Thyroid gland (tissue), 4 donors: ENCODE measurements around the gene NUCB2. TPM values are rescaled to one million over a fixed set of nuclear protein-coding genes. Genes with fewer than 3 reads are reported as not detected.

Source experiments
- DNase-seq, 2 donors: peaks; one replicate each; pipeline ENCODE4 v3.0.0-alpha.2; 2019
- H3K27ac ChIP-seq, 3 donors: fragments of 200-600 bp; sonication (generic); 1 replicate in 2 of 3; 2 replicates in 1 of 3; pipeline ENCODE4 v1.5.1; 2016 to 2019; ENCODE audit warnings: mild to moderate bottlenecking in 1 of 3, moderate library complexity in 1 of 3
- H3K27me3 ChIP-seq: fragments of 200-600 bp; sonication (generic); one replicate; pipeline ENCODE4 v1.5.1; 2019
- H3K36me3 ChIP-seq, 2 donors: fragments of 200-600 bp; sonication (generic); one replicate each; pipeline ENCODE4 v1.5.1; 2016 to 2019
- H3K4me1 ChIP-seq, 2 donors: fragments of 200-600 bp; sonication (generic); one replicate each; pipeline ENCODE4 v1.5.1; 2017 to 2019
- H3K4me3 ChIP-seq, 3 donors: fragments of 200-600 bp; sonication (generic); replicated peaks in 1 of 3; 1 replicate in 2 of 3; 2 replicates in 1 of 3; pipeline ENCODE4 v1.5.1; 2016; ENCODE audit warnings: mild to moderate bottlenecking in 1 of 3
- H3K9me3 ChIP-seq: fragments of 200-600 bp; sonication (generic); one replicate; pipeline ENCODE4 v1.5.1; 2017
- CTCF ChIP-seq, 6 experiments: fragments of 200-600 bp in 3 of 6; fragments of 450-650 bp in 3 of 6; sonication (generic) in 3 of 6; IDR thresholded peaks; one replicate each; pipeline ENCODE4 v1.5.1; 2016 to 2019; ENCODE audit warnings: antibody characterized with exemption in 6 of 6, mild to moderate bottlenecking in 2 of 6, inconsistent platforms in 1 of 6, moderate library complexity in 1 of 6
- POLR2A ChIP-seq, 2 donors: fragments of 450-650 bp; IDR thresholded peaks; one replicate each; pipeline ENCODE4 v1.6.1; 2017; ENCODE audit warnings: antibody characterized with exemption in 2 of 2, mild to moderate bottlenecking in 2 of 2, moderate library complexity in 1 of 2
- WGBS, 2 donors: methylation state at CpG; one replicate each; pipeline ENCODE4 v1.1.5; 2017; 5-methylcytosine and 5-hydroxymethylcytosine counted together
- intact Hi-C: fragments of 100-400 bp; cut with DNase I; formaldehyde crosslinking; loops from one replicate; pipeline ENCODE4 v1.15.1; 2023
- total RNA-seq, 4 donors: library from RNA; depleted of rRNA; stranded (reverse); fragments of >200 nt; gene quantifications; one replicate each; pipeline ENCODE4 v1.2.3, GENCODE V29; 2016

The NUCB2 gene
- total RNA-seq, 4 donors from 2014 or later = 73.2 to 152 (median 113) TPM

GRCh38 chr11:17352950-17353820 lies 76.6 kb downstream of the NUCB2 start:
- H3K4me3 ChIP-seq = peak overlapping the region; percentile 21 to 52 (median 29)
- peak; percentile 69 to 74 for DNase-seq
- intact Hi-C loops = no loop called here
- 0 to 1% methylated on average over 35 to 58 of the region's 69 CpGs for WGBS, 2 donors
- H3K36me3 ChIP-seq = no peaks in the 10 kb centered on the region
- H3K4me1 ChIP-seq = peaks cover 3 to 9% of the 10 kb centered on the region in 2 donors
- no peaks in the 10 kb centered on the region for H3K9me3 ChIP-seq
- H3K27ac ChIP-seq = peak overlapping the region; percentile 53 to 87 (median 59)
- TF ChIP-seq CTCF (IDR thresholded peaks at IDR 0.05) (no peak), POLR2A (IDR thresholded peaks at IDR 0.05) (peak in 1 of 2 donors; percentile 57)
- H3K27me3 ChIP-seq = no peaks in the 10 kb centered on the region

DNA sequence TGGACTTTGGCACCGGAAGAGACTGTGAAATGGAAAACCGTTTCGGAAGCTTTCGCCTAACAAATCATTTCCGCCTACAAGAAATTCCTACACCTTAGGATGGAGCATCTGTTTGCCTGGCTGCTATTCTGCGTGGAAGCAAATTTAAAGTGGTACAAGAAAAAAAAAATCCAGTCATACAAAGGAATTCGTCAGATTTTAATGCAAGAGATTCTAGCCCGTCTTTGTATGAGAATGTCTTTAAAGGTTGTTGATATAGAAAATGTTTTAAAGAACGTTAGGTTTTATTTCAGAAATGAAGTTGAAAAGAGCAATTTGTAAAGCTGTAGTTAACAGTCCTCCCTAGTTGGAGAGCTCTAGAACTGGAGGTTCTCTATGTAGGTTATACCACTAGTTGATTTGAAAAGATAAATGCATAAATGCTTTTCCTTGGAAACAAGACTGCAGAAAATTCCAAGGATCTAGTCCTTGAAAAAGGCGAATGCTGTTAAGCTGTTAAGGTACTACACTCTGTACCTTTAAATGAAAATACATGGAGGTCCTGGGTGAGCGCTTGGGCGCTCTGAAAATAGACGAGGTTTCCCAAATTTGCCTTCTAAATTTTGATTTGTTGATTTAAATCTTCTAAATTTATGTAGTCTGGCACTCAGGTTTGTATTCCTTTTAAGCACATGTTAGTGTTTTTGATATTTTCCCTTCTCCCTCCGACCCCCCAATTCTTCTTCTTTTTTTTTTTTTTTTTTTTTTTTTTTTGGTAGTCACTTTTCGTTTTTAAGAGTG lies 77.5 kb downstream of the NUCB2 start:
- intact Hi-C loops = no loop called here
- 6 to 10% methylated on average over 15 of the region's 15 CpGs for WGBS, 2 donors
- DNase-seq = no peak
- H3K4me3 ChIP-seq = peak overlapping the region in 2 of 3 donors; percentile 21 to 52
- H3K27ac ChIP-seq = peak overlapping the region in 2 of 3 donors; percentile 53 to 87
- H3K4me1 ChIP-seq = peaks cover 3 to 9% of the 10 kb centered on the region in 2 donors
- no peaks in the 10 kb centered on the region for H3K36me3 ChIP-seq
- H3K27me3 ChIP-seq = no peaks in the 10 kb centered on the region
- TF ChIP-seq CTCF (IDR thresholded peaks at IDR 0.05) (no peak), POLR2A (IDR thresholded peaks at IDR 0.05) (no peak)
- no peaks in the 10 kb centered on the region for H3K9me3 ChIP-seq

DNA sequence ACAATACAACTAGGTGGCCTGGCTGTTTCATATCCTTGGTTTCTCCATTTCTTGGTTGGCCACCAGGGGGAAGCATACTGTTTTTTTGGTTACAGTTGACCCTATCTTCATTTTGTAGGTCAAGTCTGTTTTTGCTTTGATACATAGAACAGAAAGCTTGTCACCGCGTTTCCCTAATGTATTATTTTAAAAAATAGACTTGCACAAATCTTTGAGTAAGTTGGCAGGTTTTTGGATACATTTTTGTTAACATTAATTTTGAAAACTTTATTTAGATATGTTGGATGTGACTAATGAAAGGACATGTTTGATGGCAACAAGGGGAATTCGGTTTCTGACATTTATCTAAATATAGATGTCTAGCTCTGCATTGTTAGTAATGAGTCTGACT lies 78.1 kb downstream of the NUCB2 start:
- Histone ChIP-seq H3K27ac (no peak overlapping the region), H3K9me3 (no peaks in the 10 kb centered on the region), H3K27me3 (no peaks in the 10 kb centered on the region), H3K36me3 (no peaks in the 10 kb centered on the region), H3K4me3 (no peak overlapping the region), H3K4me1 (peaks cover 3 to 9% of the 10 kb centered on the region in 2 donors)
- TF ChIP-seq CTCF (IDR thresholded peaks at IDR 0.05) (peak in 5 of 6 experiments; percentile 38 to 74 (median 67)), POLR2A (IDR thresholded peaks at IDR 0.05) (no peak)
- DNase-seq = peak; percentile 68 to 69
- WGBS, 2 donors = 49 to 59% methylated on average over 3 of the region's 3 CpGs
- intact Hi-C loops = no loop called here

- TF ChIP-seq POLR2A (IDR thresholded peaks at IDR 0.05) (no peak), CTCF (IDR thresholded peaks at IDR 0.05) (no peak)
- Histone ChIP-seq H3K27me3 (no peaks in the 10 kb centered on the region), H3K4me3 (no peak overlapping the region), H3K36me3 (peaks cover 0 to 32% of the 10 kb centered on the region in 2 donors), H3K4me1 (no peaks in the 10 kb centered on the region), H3K9me3 (no peaks in the 10 kb centered on the region), H3K27ac (no peak overlapping the region)
- 80 to 100% methylated on average over 1 of the region's 1 CpG for WGBS, 2 donors
- DNase-seq = no peak
- intact Hi-C loops = no loop called here
These were observed 90.0 kb downstream of the NUCB2 start for GRCh38 chr11:17366495-17366894.
